Smooth muscle cell (in vitro differentiated cells): ENCODE measurements around the gene ITIH2. TPM values are rescaled to one million over a fixed set of nuclear protein-coding genes. Genes with fewer than 3 reads are reported as not detected.
"Not testable (repeated sequence)": the region's sequence is repeated elsewhere in the genome, so short reads cannot be mapped to it uniquely, and the experiment has no call there.

ENCODE experiments used
- DNase-seq: peaks from one replicate; lab custom pipeline; 2025; ENCODE audit not compliant: unreplicated experiment; lab: John Stamatoyannopoulos, UW
- H2AFZ ChIP-seq: fragments of 200-600 bp; sonication (generic); 2 replicates; pipeline ENCODE4 v1.6.0; 2016; ENCODE audit warnings: antibody characterized with exemption, low read depth, mild to moderate bottlenecking
- H3F3A ChIP-seq: fragments of 200-600 bp; sonication (generic); 2 replicates; pipeline ENCODE4 v1.6.0; 2017; ENCODE audit warnings: antibody characterized with exemption, low read depth
- H3K27ac ChIP-seq: fragments of 200-600 bp; sonication (generic); 2 replicates; pipeline ENCODE4 v1.5.1; 2016; ENCODE audit warnings: low read depth, mild to moderate bottlenecking
- H3K27me3 ChIP-seq: fragments of 200-600 bp; sonication (generic); 2 replicates; pipeline ENCODE4 v1.6.1; 2016; ENCODE audit warnings: low read depth, mild to moderate bottlenecking
- H3K36me3 ChIP-seq: fragments of 200-600 bp; sonication (generic); 2 replicates; pipeline ENCODE4 v1.5.1; 2016; ENCODE audit warnings: low read depth
- H3K4me1 ChIP-seq: fragments of 200-600 bp; sonication (generic); 2 replicates; pipeline ENCODE4 v1.5.1; 2016; ENCODE audit warnings: low read depth
- H3K4me2 ChIP-seq: fragments of 200-600 bp; sonication (generic); 2 replicates; pipeline ENCODE4 v1.6.0; 2016; ENCODE audit warnings: mild to moderate bottlenecking
- H3K4me3 ChIP-seq: fragments of 200-600 bp; sonication (generic); 2 replicates; pipeline ENCODE4 v1.5.1; 2016; ENCODE audit warnings: mild to moderate bottlenecking
- H3K79me2 ChIP-seq: fragments of 200-600 bp; sonication (generic); 2 replicates; pipeline ENCODE4 v1.6.0; 2016; ENCODE audit warnings: low read depth, mild to moderate bottlenecking
- H3K9ac ChIP-seq: fragments of 200-600 bp; sonication (generic); 2 replicates; pipeline ENCODE4 v1.6.0; 2016; ENCODE audit warnings: low read depth
- H3K9me3 ChIP-seq: fragments of 200-600 bp; sonication (generic); replicated peaks from 2 replicates; pipeline ENCODE4 v1.5.1; 2016; ENCODE audit warnings: low read depth
- H4K20me1 ChIP-seq: fragments of 200-600 bp; sonication (generic); 2 replicates; pipeline ENCODE4 v1.6.0; 2016; ENCODE audit warnings: low read depth
- whole genome bisulfite sequencing: methylation state at CpG from one replicate; pipeline ENCODE4 v1.1.7; 2016; ENCODE audit warnings: low lambda C conversion rate; 5-methylcytosine and 5-hydroxymethylcytosine counted together
- polyA plus RNA-seq: library from polyadenylated mRNA; unstranded; fragments of >200 nt; fragmentation: Nextera tagmentation; extraction: Ambion mirVana; gene quantifications from 2 replicates; pipeline ENCODE4 v1.2.1, GENCODE V29; 2016
- total RNA-seq: library from RNA; depleted of rRNA; stranded (reverse); fragments of >200 nt; gene quantifications from 2 replicates; pipeline ENCODE4 v1.2.3, GENCODE V29; 2014
- TF ChIP-seq, protein P1 (sequence below): fragments of 200-600 bp; sonication (generic); IDR thresholded peaks from 2 replicates; pipeline ENCODE4 v1.5.1; 2017; ENCODE audit warnings: borderline replicate concordance, mild to moderate bottlenecking, antibody characterized with exemption; ENCODE audit not compliant: insufficient read depth, poor library complexity, severe bottlenecking

ITIH2 gene
- total and polyA plus RNA-seq, 2 experiments from 2014 or later = 0.09 to 0.13 TPM

GRCh38 chr10:7689591-7689990, 13.5 kb upstream of the ITIH2 start:
- no peaks in the 10 kb centered on the region for H3K4me1 ChIP-seq
- H3K4me3 ChIP-seq = no peak overlapping the region
- no peak overlapping the region for H3K9ac ChIP-seq
- H4K20me1 ChIP-seq = no peaks in the 10 kb centered on the region
- no peak for DNase-seq
- no peak overlapping the region for H2AFZ ChIP-seq
- no peak overlapping the region for H3K4me2 ChIP-seq
- no peaks in the 10 kb centered on the region for H3K36me3 ChIP-seq
- H3K9me3 ChIP-seq = no peaks in the 10 kb centered on the region
- no peak overlapping the region for H3K27ac ChIP-seq
- TF ChIP-seq, protein P1, sequence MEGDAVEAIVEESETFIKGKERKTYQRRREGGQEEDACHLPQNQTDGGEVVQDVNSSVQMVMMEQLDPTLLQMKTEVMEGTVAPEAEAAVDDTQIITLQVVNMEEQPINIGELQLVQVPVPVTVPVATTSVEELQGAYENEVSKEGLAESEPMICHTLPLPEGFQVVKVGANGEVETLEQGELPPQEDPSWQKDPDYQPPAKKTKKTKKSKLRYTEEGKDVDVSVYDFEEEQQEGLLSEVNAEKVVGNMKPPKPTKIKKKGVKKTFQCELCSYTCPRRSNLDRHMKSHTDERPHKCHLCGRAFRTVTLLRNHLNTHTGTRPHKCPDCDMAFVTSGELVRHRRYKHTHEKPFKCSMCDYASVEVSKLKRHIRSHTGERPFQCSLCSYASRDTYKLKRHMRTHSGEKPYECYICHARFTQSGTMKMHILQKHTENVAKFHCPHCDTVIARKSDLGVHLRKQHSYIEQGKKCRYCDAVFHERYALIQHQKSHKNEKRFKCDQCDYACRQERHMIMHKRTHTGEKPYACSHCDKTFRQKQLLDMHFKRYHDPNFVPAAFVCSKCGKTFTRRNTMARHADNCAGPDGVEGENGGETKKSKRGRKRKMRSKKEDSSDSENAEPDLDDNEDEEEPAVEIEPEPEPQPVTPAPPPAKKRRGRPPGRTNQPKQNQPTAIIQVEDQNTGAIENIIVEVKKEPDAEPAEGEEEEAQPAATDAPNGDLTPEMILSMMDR = no peak
- H3F3A ChIP-seq = no peaks in the 10 kb centered on the region
- no peaks in the 10 kb centered on the region for H3K27me3 ChIP-seq
- H3K79me2 ChIP-seq = no peaks in the 10 kb centered on the region

GRCh38 chr10:7690885-7691597, 12.1 kb upstream of the ITIH2 start:
- H3K27ac ChIP-seq, H2AFZ ChIP-seq, H3K4me1 ChIP-seq, H3K9ac ChIP-seq, H3K36me3 ChIP-seq, H3F3A ChIP-seq, H4K20me1 ChIP-seq, H3K4me2 ChIP-seq, DNase-seq, H3K79me2 ChIP-seq, H3K4me3 ChIP-seq, H3K9me3 ChIP-seq, H3K27me3 ChIP-seq: not testable (repeated sequence)
- WGBS = 88% methylated on average over 3 of the region's 3 CpGs

GRCh38 chr10:7692368-7692767, 10.7 kb upstream of the ITIH2 start:
- H3K36me3 ChIP-seq, H3K27ac ChIP-seq, H2AFZ ChIP-seq, H3F3A ChIP-seq, H3K27me3 ChIP-seq, H3K4me3 ChIP-seq, H3K79me2 ChIP-seq, H3K9ac ChIP-seq, H3K9me3 ChIP-seq, H4K20me1 ChIP-seq, H3K4me1 ChIP-seq, H3K4me2 ChIP-seq, DNase-seq: not testable (repeated sequence)

- H3K36me3 ChIP-seq, H3K9ac ChIP-seq, H3K27ac ChIP-seq, H3K9me3 ChIP-seq, H3K4me2 ChIP-seq, H3K4me3 ChIP-seq, H3K27me3 ChIP-seq, H3F3A ChIP-seq, H3K4me1 ChIP-seq, H3K79me2 ChIP-seq, DNase-seq, H2AFZ ChIP-seq, H4K20me1 ChIP-seq: not testable (repeated sequence)
Observed at GRCh38 chr10:7693194-7693593, 9.9 kb upstream of the ITIH2 start.

- no peaks in the 10 kb centered on the region for H3K36me3 ChIP-seq
- H4K20me1 ChIP-seq = no peaks in the 10 kb centered on the region
- H3K9ac ChIP-seq = no peak overlapping the region
- whole genome bisulfite sequencing = 91% methylated on average over 3 of the region's 3 CpGs
- no peak overlapping the region for H3K4me2 ChIP-seq
- H3K27ac ChIP-seq = no peak overlapping the region
- H3F3A ChIP-seq = no peaks in the 10 kb centered on the region
- H3K9me3 ChIP-seq = no peaks in the 10 kb centered on the region
- H3K27me3 ChIP-seq = peaks cover 11% of the 10 kb centered on the region
- no peak overlapping the region for H2AFZ ChIP-seq
- DNase-seq = no peak
- no peaks in the 10 kb centered on the region for H3K4me1 ChIP-seq
- TF ChIP-seq, protein P1 = no peak
- no peak overlapping the region for H3K4me3 ChIP-seq
- H3K79me2 ChIP-seq = no peaks in the 10 kb centered on the region
Observed at GRCh38 chr10:7696545-7696944, 6.6 kb upstream of the ITIH2 start.
